ENCODE data around the gene CDHR3.

Gene CDHR3

GRCh38 chr7:106035568-106035967 is 72.5 kb downstream of the CDHR3 start (continued):
- TF ChIP-seq ZNF513 (tag by site-specific recombination; IDR thresholded peaks at IDR 0.05): no peak
- no peak for TF ChIP-seq GLIS1 (tag by site-specific recombination; IDR thresholded peaks at IDR 0.05)
- TF ChIP-seq ZFP3 (tag by site-specific recombination; IDR thresholded peaks at IDR 0.05; ENCODE audit: low read depth): no peak
- TF ChIP-seq ZNF146 (tag by site-specific recombination; IDR thresholded peaks at IDR 0.05): no peak
- TF ChIP-seq ZNF280C (tag by site-specific recombination; IDR thresholded peaks at IDR 0.05): no peak

GRCh38 chr7:106036004-106036403 is 72.9 kb downstream of the CDHR3 start:
- H3K4me1 ChIP-seq (ENCODE audit: control insufficient read depth, insufficient read depth, low read length): no peaks in the 10 kb centered on the region
- TF ChIP-seq SP7 (tag by site-specific recombination; IDR thresholded peaks at IDR 0.05): no peak
- TF ChIP-seq ZNF169 (tag by site-specific recombination; IDR thresholded peaks at IDR 0.05): no peak
- no peak for TF ChIP-seq CTCF (tag by site-specific recombination; IDR thresholded peaks at IDR 0.05)
- TF ChIP-seq ZNF558 (tag by site-specific recombination; IDR thresholded peaks at IDR 0.05): no peak
- TF ChIP-seq ZNF449 (tag by site-specific recombination; IDR thresholded peaks at IDR 0.05): no peak
- no peak for TF ChIP-seq SCRT1 (tag by site-specific recombination; IDR thresholded peaks at IDR 0.05; ENCODE audit: borderline replicate concordance)
- TF ChIP-seq ZNF423 (tag by site-specific recombination; IDR thresholded peaks at IDR 0.05): no peak
- no peak for TF ChIP-seq ZNF549 (tag by site-specific recombination; IDR thresholded peaks at IDR 0.05)
- TF ChIP-seq ZBTB17 (tag by site-specific recombination; IDR thresholded peaks at IDR 0.05): no peak
- TF ChIP-seq KLF7 (tag by site-specific recombination; IDR thresholded peaks at IDR 0.05; ENCODE audit: borderline replicate concordance): no peak
- TF ChIP-seq IKZF3 (tag by site-specific recombination; IDR thresholded peaks at IDR 0.05): no peak
- no peak for TF ChIP-seq ZNF335 (tag by site-specific recombination; conservative IDR thresholded peaks at IDR 0.05)
- TF ChIP-seq ZNF473 (tag by site-specific recombination; IDR thresholded peaks at IDR 0.05): no peak
- no peak for TF ChIP-seq RBAK (tag by site-specific recombination; IDR thresholded peaks at IDR 0.05)
- TF ChIP-seq HOXA7 (CRISPR knock-in tag; IDR thresholded peaks at IDR 0.05; ENCODE audit: borderline replicate concordance): no peak
- no peak for TF ChIP-seq ZBTB10 (tag by site-specific recombination; IDR thresholded peaks at IDR 0.05)
- TF ChIP-seq HIC1 (tag by site-specific recombination; IDR thresholded peaks at IDR 0.05): no peak
- no peak for TF ChIP-seq ZBTB48 (tag by site-specific recombination; IDR thresholded peaks at IDR 0.05)
- TF ChIP-seq ZNF175 (tag by site-specific recombination; IDR thresholded peaks at IDR 0.05): no peak
- ChIA-PET CTCF (interaction anchor here (0.6 to 1.5 kb wide), 6 partner anchors 21 to 1335 kb away, joined by 3 to 4 read pairs (median 3); no protein-coding TSS in a partner anchor), POLR2A (no interaction called here)
- H3K36me3 ChIP-seq (ENCODE audit: control insufficient read depth in 2 of 2, insufficient read depth in 1 of 2, low read length in 2 of 2): no peaks in the 10 kb centered on the region
- no peak overlapping the region for H3K27ac ChIP-seq (ENCODE audit: extremely low read depth, low read depth, low read length)
- H3K4me3 ChIP-seq (ENCODE audit: low read depth, low read length): no peak overlapping the region
- H3K9me3 ChIP-seq (ENCODE audit: control insufficient read depth, insufficient read depth, low read depth, low read length): no peaks in the 10 kb centered on the region

All from HEK293 (cell line).